Dermis microvascular lymphatic vessel endothelial cell (primary cell): ENCODE measurements around the gene BLNK. TPM values are rescaled to one million over a fixed set of nuclear protein-coding genes. Genes with fewer than 3 reads are reported as not detected.

Source experiments
- DNase-seq, 2 donors: peaks; one replicate each; pipeline versions ENCODE4 v3.0.0 to v3.0.0-alpha.2; 2010; ENCODE audit warnings: low read depth in 2 of 2
- total RNA-seq: library from RNA; depleted of rRNA; stranded (reverse); fragments of >200 nt; gene quantifications from 2 replicates; pipeline ENCODE4 v1.2.1, GENCODE V29; 2014

Gene BLNK
- total RNA-seq, 1 donor from 2014 or later, result not detected

DNA sequence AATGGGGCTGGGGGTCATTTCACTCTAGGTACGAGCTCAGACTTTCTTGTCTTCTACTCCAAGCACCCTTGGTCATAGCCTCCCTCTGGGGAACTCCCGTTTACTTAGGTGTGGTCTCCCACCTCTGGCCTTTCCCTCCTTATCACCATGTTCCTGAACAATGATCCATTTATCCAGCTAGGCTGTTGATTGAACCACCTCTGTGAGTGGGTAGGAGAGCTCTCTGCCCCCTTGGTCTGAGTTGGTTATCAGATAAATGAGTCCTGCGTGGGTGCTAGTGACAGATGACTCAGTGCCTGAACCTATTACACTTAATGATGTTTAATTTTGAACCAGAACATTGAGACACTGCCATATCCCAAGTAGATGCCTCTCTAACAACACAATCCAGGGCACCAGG, 9.4 kb downstream of the BLNK start:
- DNase-seq, result no peak

DNA sequence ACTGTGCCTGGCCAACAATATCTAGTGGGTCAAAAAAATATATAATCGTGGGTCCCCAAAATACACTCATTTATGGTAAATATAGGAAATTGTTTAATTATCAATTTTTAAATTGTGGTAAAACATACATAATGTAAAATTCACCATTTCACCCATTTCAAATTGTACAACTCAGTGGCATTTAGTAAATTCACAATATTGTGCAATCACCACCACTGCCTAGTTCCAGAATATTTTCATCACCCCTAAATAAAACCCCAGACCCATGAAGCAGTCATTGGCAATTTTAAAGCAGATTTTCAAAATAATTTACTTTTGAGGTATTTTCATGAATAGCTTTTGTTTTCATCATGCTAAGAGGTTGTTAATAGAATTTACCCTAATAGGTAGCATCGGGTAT, 10.2 kb downstream of the BLNK start:
- DNase-seq, result no peak

DNA sequence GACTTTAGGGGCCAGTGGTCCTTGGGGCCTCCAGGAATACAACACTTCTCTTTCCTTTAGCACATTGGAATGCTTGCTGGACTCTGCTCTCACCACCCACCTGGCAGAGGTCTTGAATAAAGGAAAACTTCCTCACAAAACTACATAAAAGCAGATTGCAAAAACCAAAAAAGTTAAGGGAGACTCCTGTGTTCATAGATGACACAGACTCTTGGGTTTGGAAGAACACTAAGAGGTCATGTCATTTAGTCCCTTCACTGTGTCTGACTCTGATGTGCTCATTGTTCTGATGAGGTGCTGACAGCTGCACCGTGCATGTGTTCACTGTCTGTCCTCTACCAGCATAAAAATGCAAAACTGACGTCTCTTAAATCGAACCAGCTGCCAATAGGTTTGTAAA, 11.4 kb downstream of the BLNK start:
- DNase-seq, result no peak

DNA sequence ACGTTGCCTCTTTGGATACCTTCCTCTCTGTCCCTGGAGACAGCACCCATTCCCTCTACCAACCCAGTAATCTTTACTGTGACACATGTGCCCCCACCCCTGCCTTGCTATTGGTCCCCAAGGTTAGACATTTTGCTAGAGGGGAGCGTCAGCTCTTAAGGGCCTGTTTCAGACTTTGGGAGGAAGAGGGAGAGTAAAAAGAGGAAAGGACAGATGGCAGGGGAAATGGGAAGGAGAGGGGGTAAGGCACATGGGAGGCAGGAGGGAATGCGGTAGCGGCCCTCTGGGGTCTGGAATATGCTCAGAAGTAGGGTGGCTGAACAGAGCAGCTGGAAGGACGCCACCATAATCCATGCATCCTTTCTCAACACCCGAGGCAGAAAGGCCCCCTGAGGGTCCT, 12.2 kb downstream of the BLNK start:
- no peak for DNase-seq

DNA sequence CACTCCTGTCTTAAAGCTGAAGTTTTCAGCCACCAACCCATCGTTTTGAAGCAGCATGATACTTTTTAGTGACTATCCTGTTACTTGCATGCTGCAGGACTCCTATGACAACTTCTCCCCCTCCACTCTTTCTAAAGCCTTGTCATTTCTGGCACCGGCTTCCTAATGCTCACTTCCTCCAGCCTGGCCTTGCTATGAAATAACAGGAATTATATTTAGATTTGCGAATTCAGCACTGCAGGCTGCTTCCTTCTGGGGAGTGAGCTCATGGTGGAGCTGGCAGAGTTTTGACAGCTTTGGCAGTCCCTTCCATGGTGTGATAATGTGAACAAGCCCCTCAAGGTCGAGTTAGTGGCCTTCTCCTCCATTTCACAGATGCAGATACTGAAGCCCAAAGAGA, 13.4 kb downstream of the BLNK start:
- peak; percentile 22 to 29 for DNase-seq

DNA sequence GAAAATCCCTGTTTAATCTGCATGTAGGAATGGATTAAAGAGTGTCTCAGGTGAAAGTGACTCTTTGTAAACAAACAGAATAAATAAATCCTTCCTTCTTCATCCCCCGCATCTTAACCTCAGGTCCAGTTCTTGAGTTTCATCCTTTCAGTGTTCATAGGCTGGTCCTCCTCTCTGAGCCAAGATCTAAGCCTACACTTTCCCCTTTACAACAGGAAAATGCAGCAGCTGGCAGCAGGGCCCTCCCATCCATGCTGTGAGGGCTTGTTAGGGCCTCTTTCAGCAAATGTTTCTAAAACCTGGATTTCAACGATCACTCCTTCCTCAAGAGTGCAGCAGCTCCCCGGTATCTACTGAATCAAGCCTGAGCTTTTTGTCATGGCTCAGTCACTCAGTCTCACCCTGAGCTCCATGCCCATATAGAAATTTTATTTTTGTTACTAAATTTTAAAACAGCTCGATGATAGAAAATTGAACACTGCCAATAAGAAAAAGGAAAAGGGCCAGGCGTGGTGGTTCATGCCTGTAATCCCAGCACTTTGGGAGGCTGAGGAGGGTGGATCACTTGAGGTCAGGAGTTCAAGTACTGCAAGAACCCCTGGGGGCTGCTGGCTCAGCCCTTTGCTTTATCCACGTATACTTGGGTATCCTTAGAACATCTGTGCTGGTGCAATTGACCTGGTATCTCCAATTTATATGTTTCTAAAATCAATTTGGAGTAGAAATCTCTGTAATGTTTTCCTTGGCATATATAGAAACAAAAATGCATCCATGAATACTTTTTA, 15.6 kb downstream of the BLNK start:
- no peak for DNase-seq

DNA sequence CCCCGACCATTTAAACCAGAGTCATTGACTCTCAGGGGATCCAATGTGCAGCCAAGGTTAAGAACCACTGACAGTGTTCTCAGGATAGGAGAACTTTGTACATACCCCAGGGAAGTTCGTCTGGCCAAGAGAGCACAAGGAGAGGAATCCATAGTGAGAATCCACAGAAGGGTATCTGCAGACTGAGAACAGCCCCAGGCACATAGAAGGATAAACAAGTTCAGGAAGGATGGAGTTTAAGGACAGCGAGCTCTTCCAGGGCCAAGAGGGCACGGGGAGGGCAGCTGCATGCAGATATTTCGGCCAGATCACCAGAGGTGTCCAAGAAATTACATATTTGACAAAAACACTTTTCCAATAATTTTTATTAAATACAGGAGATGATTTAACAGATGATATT, 16.4 kb downstream of the BLNK start:
- DNase-seq, result no peak

DNA sequence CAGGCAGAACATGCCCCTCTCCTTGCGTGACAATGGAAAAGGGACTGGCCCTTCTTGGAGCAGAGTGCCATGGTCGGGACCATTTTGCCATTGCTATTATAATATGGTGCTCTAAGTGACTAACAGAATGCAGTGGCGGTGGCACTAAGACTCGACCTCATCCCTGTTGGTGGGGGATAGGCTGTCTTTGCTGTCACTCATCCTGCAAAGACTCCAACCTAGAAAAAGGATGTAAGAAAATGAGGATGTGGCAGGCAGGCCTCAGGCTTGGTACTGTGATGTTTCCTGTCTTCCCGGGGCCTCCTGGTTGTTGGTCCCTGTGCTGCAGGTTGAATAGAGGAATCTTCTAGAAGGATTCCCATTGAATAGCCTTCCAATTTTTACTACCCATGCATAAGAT, 18.6 kb downstream of the BLNK start:
- no peak for DNase-seq

DNA sequence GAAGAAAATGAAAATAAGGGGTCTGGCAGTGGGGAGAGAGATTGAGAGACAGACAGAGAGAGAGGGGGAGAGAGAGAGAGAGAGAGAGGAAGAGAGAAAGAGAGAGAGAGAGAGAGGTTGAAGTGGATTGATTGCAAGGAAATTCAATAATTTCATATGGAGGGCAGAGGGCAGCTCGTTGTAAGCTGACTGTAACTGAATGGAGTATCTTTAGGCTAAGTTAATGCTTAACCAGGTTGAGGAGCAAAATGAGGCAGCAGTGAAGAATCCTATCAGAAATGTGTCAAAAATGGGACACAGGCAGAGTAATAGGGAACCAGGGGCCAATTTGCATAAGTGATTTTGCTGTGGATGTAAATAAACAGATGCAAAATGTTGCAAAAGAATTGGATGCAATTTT, 21.0 kb downstream of the BLNK start:
- no peak for DNase-seq

DNA sequence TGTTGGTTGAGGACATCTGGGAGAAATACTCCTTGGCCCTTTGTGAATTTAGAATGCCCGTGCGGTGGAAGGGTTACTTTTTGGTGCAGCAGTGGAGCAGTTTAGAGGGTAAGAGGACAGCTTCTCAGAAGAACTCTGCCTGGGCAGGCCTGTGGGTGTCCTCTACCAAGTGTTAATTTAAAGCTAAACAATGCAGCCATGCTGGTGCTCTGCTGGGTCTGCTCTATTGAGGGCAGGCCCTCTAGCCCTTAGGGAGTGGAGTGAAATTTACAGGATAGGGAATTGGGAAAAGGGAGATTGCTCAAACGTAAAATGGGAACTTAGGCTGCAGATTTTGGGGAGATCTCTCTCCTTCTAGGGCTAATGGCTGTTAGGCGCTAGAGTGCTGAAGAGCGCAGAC, 22.1 kb downstream of the BLNK start:
- no peak for DNase-seq

DNA sequence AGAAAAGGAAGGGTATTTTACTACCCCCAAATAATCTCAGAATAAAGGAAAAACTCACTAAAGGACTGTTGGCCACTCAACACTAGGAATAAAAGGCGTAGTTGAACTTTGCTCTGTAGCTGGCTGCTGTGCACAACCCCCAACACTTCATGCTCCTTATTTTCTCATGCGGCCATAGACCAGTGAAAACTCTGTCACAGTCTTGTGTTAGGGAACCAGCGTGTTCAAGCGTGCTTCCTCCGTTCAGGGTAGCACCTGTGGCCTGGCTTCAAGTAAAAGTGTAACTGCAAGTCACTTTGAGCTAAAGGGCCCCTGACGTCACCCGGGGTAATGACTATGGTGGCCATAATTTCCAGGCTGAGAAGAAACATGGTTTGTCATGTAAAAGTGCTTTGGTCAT, 27.0 kb downstream of the BLNK start:
- no peak for DNase-seq

DNA sequence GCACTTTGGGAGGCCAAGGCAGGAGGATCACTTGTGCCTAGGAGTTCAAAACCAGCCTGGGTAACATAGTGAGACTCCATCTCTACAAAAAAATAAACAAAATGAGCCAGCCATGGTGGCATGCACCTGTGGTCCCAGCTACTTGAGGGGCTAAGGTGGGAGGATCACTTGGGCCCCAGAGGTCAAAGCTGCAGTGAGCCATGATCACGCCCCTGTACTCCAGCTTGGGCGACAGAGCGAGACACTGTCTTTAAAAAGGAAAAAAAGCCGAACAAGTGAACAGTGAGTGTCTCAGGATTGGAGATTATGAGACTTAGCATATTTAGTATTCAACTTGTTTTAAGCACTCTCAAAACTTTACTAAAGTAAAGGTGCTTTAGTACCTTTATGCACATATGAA, 28.1 kb downstream of the BLNK start:
- no peak for DNase-seq

DNA sequence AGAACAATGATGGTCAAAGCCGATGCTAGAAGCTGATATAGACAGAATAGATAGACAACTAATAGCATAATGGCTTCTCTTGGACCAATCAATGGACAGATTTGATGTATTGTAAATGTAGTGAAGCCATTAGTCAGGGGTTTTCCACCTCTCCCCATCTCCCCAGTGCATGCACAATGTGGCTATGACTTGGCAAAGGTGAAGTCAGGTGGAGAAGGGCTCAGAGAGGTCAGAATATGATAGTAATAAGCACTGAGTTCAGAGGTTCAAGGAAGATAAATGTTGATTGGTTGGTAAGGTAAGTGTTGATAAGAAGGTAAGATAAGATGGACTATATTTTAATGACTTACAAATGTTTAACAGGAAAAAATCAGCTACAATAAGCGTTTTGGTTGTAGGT, 28.5 kb downstream of the BLNK start:
- no peak for DNase-seq

DNA sequence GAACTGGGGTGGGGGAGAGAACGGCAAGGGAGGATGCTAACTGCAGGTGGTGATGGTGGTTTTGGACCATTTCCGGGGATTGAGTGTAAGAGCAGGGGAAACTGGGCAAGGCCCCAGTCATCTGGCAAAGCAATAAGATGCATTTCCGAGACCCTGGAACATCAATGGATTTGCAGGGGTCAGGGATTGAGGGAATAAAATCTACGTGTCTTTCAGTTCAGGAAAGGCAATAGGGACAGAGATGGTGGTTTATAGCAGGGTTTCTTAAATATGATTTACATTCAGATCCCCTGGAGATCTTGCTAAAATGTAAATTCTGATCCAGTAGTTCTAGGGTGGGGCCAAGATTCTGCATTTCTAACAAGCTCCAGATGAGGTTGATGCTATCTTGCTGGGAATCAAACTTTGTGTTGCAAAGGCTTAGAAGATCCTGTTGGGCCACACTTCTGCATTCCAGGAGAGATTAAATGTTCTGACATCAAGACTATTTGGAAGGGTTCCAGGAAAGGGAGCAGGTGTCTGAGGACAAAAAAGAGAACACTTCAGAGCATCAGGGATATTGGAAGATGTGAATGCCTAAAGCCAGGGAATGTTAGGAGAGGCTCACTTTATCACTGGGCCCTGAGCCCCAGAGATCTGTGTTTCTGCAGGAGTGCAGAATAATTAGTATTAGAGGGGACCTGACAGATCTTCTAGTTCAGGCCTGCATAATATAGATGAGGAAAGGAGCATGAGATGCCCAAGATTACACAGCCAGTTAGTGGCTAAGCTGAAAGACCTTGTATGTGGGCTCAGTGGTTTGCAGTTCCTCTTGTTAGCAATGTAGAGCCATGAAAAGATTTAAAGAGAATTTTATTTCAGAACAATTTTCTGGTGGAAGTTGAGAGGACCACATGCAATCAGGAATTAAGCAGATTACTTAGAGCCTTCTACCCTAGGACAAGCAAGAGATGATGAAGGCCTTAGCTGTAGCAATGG, 32.4 kb downstream of the BLNK start:
- DNase-seq, result no peak

DNA sequence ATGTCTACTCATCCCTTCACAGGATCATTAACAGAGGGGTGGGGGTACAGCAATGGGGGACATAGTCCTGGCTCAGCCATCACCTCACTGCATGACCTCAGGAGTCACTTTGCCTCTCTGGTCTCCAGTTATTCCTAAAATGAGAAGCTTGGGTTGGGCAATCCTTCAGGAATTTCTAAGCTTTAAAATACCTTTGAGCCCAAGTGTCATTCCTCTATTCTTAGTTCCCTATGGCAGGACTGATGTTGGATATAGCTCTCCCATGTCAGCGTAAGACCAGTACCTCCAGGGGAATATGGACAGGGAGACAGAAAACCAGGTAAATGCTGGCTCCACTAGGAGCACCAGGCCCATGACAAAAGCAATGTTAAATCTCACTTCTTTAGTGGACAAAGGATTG, 34.5 kb downstream of the BLNK start:
- no peak for DNase-seq

DNA sequence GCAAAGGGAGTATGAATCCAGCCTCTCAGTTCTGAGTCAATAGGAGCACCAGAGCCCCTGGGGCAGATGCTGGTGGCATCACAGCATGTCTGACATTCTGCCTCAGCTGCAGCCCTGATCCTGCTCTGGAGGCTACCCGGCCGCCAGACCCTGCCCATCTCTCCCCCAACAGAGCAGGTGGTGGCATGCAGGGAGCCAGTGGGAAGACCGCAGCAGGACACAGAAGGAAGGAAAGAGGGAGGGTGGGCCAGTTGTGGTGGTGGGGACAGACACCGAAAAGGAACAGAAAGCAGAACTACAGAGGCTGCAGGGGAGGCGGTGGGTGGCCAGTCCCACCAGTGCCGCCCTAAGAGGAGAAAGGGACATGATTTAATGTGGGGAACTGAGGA, 35.3 kb downstream of the BLNK start:
- no peak for DNase-seq

DNA sequence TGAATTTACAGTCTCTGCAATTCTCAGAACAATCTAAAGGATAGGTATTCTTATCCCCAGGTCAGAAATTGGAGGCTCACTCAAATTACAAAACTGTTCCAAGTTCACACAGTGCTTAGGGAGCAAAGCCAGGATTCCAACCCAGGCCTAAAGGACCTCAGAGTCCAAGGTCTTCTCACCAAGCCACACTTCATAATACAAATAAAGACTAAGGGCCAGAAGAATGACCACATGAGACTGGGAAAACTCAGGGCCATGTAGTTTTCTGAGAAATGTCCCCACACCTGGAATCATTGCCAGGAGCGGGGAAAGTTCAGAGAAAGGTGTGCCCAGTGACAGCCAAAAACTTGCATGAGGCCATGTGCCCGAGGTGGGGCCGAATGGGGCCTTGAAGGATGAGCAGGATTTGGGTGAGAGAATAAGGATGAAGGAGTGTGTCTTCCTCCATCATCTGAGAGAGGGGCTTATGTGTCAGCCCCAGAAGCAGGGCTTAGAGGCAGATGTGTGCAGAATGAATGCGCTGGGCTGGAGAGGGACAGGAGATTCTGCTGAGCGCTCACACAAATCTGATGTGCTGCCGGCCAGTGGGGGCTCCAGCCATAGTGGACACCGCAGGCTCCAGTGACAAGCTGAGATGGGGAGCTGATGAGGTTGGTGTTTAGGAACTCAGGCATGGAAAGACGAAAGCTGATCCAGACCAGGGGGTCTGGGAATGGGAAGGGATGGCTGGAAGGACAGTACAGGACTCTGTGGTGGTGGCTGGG, 35.9 kb downstream of the BLNK start:
- DNase-seq, result no peak

DNA sequence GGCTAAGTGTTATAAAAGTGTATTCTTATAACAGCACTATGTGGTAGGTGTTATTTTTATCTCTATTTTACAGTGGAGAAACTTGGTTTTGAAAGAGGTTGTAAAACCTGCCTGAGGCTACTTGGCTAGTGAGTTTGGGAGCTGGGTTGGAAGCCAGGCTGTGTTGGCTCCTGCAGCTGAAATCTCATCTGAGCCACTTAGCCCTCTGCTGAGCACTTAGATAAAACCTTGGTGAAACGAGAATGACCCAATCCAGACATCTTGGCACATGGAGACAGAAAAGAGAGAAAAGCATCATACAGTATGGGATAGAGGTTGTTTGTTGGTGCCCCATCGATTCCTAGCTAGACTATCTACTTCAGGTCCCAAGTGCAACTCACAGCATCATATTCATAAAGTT, 37.4 kb downstream of the BLNK start:
- no peak for DNase-seq

DNA sequence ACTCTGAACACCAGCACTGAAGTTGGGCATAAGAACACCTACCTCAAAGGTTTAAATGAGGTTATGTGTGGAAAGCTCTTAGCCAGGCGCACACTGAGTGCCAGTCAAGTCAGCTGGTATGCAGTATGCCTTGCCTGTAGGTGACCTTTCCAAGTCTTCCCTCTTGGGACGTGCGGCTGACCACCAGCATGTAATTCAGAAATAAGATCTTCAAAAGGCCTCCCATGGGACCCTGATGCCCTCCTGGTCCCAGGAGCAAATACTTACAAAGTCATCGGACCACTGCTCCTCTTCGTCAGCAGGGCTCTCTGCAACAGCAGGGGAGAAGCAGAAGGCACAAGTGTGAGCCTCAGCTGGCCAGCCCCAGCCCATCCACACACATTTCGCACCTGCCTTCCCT, 40.8 kb downstream of the BLNK start:
- no peak for DNase-seq

DNA sequence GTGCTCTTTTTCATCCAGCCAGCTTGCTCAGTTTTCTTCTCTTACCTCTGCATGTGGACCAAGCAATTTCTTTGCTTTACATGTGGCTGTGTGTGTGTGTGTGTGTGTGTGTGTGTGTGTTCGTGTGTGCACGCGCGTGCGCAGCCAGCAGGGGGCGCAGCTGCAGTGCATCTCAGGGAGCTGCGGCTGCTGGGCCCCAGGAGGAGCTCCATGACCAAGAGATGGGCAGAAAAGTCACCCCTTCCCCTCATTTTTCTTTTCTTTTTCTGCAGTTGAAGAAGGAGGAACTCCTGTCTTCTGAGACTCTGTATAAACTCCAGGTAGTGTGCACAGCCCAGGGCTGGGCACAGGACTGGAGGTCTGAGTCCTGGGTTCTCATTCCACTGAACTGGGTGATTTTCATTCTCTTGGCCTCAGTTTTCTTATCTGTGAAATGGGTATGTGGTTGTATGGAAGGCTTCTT, 41.8 kb downstream of the BLNK start:
- peak; percentile 53 to 76 for DNase-seq

DNA sequence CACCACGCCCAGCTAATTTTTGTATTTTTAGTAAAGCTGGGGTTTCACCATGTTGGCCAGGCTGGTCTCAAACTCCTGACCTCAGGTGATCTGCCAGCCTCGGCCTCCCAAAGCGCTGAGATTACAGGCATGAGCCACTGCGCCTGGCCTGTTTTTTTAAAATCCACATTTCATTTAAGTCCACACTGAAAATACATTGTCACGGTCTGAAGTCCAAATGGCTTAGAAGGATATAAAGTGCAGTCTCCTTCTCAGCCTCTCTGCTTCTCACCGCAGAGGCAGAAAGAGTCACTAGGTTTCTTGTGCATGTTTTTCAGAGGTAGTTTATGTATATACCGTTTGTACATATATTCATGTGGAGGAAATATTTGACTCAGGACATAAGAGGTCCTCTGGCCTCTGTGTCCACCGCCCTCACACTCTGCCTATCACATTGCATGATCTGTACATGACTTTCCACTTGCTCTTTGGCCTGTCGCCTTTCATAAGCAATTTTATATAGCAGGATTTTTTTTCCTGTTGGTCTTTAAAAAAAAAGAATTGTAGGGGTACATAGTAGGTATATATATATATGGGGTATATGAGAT, 42.9 kb downstream of the BLNK start:
- no peak for DNase-seq

DNA sequence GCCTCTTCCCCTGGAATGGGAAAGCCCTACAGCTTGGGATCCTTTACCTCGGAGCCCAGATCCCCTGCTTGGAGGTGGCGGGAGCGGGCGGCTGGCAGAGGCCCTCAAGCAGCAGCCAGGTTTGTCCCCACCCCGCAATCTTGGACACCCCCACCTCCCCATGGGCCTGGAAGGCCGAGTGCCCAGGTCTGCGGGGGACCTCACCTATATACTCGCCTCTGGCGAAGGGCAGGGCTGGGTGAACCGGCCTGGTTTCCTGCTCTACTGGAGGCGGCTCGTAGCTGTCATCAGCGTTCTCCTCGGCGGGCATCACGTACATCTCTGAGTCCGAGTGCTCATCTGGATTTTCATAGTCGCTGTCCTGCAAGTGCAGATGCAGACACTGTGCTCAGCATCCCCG, 44.2 kb downstream of the BLNK start:
- DNase-seq, result no peak
